Activated CD8-positive, alpha-beta memory T cell treated with anti-CD3 and anti-CD28 coated beads, Interleukin-2, amount 50 U/mL, for 4 hours (primary cell): ENCODE data around the gene SERPINB6.
"Not testable (repeated sequence)": the region's sequence is repeated elsewhere in the genome, so short reads cannot be mapped to it uniquely, and the experiment has no call there.

ENCODE experiments used
- DNase-seq: peaks from one replicate; pipeline ENCODE4 v3.0.0-alpha.2; 2020

SERPINB6 gene

GRCh38 chr6:2953098-2953497 lies 18.3 kb downstream of the SERPINB6 start:
- DNase-seq: no peak

- peak; percentile 57 for DNase-seq
Observed at GRCh38 chr6:2952557-2953095, 18.7 kb downstream of the SERPINB6 start.

GRCh38 chr6:2951728-2952127 lies 19.6 kb downstream of the SERPINB6 start:
- DNase-seq: no peak

- no peak for DNase-seq
Observed at GRCh38 chr6:2950713-2951112, 20.7 kb downstream of the SERPINB6 start.

GRCh38 chr6:2949536-2950083 lies 21.8 kb downstream of the SERPINB6 start:
- DNase-seq: no peak

GRCh38 chr6:2949121-2949520 lies 22.2 kb downstream of the SERPINB6 start:
- DNase-seq: no peak

- no peak for DNase-seq
Observed at GRCh38 chr6:2948228-2949025, 22.9 kb downstream of the SERPINB6 start.

- DNase-seq: no peak
Observed at GRCh38 chr6:2947445-2947844, 23.9 kb downstream of the SERPINB6 start.

GRCh38 chr6:2945153-2945452 lies 26.3 kb downstream of the SERPINB6 start:
- DNase-seq: no peak

- DNase-seq: no peak
Observed at GRCh38 chr6:2944405-2945152, 26.8 kb downstream of the SERPINB6 start.

- DNase-seq: no peak
Observed at GRCh38 chr6:2943564-2943955, 27.8 kb downstream of the SERPINB6 start.

GRCh38 chr6:2942914-2943563 lies 28.3 kb downstream of the SERPINB6 start:
- no peak for DNase-seq

- not testable (repeated sequence) for DNase-seq
Observed at GRCh38 chr6:2942116-2942515, 29.3 kb downstream of the SERPINB6 start.

GRCh38 chr6:2940851-2941250 lies 30.5 kb downstream of the SERPINB6 start:
- no peak for DNase-seq

- peak; percentile 59 for DNase-seq
Observed at GRCh38 chr6:2940010-2940850, 31.1 kb downstream of the SERPINB6 start.

GRCh38 chr6:2939315-2940009 lies 31.9 kb downstream of the SERPINB6 start:
- DNase-seq: no peak

- no peak for DNase-seq
Observed at GRCh38 chr6:2938632-2939083, 32.7 kb downstream of the SERPINB6 start.

GRCh38 chr6:2938004-2938631 lies 33.2 kb downstream of the SERPINB6 start:
- DNase-seq: no peak

- no peak for DNase-seq
Observed at GRCh38 chr6:2937627-2938003, 33.8 kb downstream of the SERPINB6 start.

- DNase-seq: no peak
Observed at GRCh38 chr6:2935566-2936291, 35.6 kb downstream of the SERPINB6 start.

GRCh38 chr6:2934057-2934456 lies 37.3 kb downstream of the SERPINB6 start:
- no peak for DNase-seq
